Measurements from ENCODE around the gene C16orf95.

The C16orf95 gene

DNA sequence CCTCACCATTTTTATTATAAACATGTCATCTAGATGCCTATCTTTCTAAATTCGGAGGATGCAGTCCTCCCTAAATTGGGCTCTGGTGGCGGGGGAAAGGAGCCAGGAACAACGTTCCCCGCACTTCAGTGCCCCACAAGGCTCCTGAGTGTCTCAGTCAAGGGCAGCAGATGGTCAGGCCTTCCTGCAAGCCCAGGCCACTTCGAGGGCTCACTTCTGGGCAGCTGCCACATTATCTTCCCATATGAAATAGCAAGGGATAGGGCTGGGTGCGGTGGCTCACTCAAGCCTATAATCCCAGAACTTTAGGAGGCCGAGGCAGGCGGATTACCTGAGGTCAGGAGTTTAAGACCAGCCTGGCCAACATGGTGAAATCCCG lies 34.1 kb upstream of the C16orf95 start:
- no peak for TF ChIP-seq ZFX (IDR thresholded peaks at IDR 0.05; ENCODE audit: borderline replicate concordance)
- no peak overlapping the region for H3K27ac ChIP-seq

DNA sequence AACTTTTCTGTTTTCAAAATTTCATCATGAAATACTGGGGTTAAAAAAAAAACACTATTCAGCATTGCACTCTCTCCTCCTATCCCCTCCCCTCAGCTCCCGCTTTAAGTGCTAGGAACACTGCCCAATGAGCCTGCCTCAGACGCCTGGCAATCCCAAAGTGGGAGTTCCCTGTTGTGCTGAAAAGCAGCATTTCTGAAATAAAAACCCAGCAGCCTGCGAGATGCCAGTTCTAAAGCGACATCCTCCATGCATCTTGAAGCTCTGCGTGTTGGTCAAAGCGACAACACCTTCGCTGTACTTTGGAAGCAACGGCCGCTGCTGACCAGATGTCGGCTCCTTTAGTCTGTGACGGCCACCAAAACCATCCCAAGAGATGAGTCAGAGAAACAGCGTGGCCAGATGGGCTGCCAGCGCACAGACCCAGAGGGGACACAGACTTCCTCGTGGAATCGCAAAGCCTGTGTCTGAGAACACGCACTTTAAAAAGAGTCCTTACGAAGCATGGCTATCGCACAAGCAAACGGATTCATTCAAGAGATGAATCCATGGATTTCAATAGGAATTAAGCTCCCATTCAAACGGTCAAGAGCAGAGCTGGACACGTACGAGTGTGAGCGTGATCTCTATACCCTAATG lies 33.6 kb upstream of the C16orf95 start:
- TF ChIP-seq, protein P1, sequence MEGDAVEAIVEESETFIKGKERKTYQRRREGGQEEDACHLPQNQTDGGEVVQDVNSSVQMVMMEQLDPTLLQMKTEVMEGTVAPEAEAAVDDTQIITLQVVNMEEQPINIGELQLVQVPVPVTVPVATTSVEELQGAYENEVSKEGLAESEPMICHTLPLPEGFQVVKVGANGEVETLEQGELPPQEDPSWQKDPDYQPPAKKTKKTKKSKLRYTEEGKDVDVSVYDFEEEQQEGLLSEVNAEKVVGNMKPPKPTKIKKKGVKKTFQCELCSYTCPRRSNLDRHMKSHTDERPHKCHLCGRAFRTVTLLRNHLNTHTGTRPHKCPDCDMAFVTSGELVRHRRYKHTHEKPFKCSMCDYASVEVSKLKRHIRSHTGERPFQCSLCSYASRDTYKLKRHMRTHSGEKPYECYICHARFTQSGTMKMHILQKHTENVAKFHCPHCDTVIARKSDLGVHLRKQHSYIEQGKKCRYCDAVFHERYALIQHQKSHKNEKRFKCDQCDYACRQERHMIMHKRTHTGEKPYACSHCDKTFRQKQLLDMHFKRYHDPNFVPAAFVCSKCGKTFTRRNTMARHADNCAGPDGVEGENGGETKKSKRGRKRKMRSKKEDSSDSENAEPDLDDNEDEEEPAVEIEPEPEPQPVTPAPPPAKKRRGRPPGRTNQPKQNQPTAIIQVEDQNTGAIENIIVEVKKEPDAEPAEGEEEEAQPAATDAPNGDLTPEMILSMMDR (IDR thresholded peaks at IDR 0.05): no peak
- no peak for TF ChIP-seq ZFX (IDR thresholded peaks at IDR 0.05; ENCODE audit: borderline replicate concordance)
- no peak overlapping the region for H3K27ac ChIP-seq

DNA sequence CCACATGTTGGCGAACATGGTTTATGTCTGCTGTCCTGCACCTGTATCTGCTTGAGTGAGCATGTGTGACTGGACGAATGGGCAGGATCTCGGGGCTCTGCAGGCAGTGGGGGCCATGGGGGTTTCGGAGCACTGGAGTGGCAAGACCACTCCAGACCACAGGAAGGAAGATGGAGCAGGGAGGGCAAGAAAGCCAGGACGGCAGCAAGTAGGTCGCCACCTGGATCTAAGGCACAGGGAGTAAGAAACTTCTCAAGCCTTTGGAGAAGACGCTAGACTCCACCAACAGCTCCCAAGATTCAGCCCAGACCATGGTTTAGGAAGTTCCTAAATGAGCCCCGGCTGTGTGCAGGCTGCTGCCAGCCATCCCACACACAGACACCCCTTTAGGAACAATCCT lies 32.8 kb upstream of the C16orf95 start:
- H3K27ac ChIP-seq: no peak overlapping the region
- no peak for TF ChIP-seq ZFX (IDR thresholded peaks at IDR 0.05; ENCODE audit: borderline replicate concordance)
- TF ChIP-seq, protein P1 (IDR thresholded peaks at IDR 0.05): no peak

DNA sequence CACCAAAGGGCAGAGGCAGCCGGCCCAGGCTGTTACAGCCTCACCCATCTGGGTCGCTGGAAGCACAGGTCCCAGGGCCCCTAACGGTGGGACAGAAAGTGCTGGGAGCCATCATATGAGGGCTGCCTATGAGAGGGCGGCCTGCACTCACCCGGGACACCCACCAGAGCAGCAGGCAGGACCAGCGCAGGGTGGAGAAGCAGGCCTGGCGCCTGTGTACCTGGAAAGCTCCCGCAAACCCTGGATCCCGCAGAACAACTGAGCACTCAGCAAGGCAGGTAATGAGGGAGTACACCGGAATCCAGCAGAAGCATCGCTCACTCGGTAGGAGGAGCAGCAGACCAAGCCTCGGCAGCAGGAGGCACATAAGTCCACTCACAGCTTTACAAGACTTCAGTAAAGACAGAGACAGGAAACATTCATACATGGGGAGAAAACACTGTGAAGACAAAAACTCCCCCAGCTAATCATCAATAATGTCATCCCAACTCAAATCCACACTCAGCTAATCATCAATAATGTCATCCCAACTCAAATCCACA lies 31.5 kb upstream of the C16orf95 start:
- TF ChIP-seq ZFX (IDR thresholded peaks at IDR 0.05; ENCODE audit: borderline replicate concordance): no peak
- TF ChIP-seq, protein P1 (IDR thresholded peaks at IDR 0.05): no peak
- H3K27ac ChIP-seq: no peak overlapping the region

DNA sequence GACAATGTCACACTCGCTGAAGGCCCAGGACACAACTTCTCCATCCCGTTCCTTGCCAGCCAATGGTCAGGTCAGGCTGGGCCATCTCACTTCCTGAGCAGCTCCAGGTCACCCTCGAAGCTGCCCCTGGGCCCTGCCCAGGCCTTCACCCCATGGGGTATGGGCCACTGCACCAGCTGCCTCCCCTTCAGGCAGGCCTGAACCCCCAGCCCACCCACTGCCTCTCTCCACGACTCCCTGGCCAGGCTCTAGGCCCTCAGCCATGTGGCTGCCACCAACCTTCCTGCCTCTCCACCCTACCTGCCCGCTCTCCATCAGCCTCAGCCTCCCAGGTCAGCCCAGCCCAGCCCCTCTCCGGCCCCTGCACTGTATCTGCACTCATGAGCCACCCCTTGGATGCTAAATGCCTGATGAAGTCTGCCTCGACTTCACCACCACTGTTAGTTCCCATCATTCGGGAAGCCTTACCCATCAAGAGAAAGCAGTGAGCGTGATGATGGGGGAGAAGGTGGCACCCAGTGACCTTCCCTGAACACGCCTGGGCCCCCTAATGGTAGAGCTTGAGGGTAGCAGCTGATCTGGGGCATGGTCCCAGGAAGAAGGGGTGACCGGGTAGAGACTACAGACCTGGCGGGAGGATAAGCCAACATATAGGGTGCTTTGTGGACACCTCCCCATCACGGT lies 30.9 kb upstream of the C16orf95 start:
- no peak overlapping the region for H3K27ac ChIP-seq

DNA sequence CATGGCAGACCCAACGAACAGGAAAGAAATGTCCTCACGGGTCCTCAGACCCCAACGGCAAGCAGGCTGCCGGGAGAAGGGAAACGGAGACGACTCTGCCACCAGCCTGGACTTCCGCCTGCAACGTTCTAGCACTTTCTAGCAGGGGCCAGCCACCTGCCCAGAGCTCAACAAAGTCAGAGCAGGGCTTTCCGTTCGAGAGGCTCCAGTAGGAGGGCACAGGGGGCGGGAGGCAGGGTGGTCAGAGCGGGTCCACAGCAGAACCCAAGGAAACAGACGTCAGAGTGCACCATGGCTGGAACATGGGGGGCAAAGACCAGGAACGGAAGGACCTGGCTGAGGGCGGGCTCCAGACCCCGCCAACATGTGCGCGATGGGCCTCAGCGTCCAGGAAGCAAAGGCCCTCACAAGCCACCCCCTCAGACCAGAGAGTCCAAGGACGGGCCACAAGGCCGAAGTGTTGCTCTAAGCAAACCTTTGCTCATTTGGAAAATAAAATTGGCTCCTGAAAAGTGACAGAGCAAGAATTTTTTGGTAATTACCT lies 29.4 kb upstream of the C16orf95 start:
- no peak overlapping the region for H3K27ac ChIP-seq
- TF ChIP-seq, protein P1 (IDR thresholded peaks at IDR 0.05): no peak
- no peak for TF ChIP-seq ZFX (IDR thresholded peaks at IDR 0.05; ENCODE audit: borderline replicate concordance)

More for the DNA sequence above, 30.9 kb upstream of the C16orf95 start:
- TF ChIP-seq ZFX (IDR thresholded peaks at IDR 0.05; ENCODE audit: borderline replicate concordance): no peak
- TF ChIP-seq, protein P1 (IDR thresholded peaks at IDR 0.05): no peak

DNA sequence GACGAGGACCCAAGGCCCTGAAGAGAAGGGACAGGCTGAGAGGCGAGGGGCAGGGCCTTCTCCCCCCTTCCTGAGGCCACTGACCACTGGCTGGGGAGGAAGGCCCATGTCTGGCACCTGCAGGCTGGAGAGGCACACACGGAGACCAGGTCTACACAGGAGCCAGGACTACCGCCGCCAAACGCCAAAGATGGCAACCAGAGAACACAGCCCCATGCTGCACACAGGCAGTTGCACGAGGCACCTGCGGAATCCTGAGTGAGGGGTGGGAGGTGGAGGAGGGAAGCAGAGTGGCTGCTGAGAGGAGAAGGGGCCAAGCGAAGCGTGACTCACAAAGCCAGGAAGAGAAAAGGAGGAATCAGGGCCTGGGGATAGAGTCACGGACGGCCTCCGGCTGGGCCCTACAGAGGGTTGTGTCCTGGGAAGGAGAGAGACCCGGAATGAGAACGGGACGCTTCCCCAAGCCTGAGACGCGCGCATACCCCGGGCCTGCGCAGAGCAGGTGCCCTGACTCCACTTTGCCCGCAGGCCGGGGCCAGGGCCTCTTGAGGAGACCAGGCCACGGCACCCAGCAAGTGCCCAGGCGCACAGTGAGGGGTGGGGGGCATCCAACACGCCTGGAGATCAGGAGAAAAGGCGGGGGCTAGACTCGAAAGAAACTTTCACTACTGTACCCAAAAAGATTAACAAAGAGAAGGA lies 28.7 kb upstream of the C16orf95 start:
- TF ChIP-seq ZFX (IDR thresholded peaks at IDR 0.05; ENCODE audit: borderline replicate concordance): no peak
- TF ChIP-seq, protein P1 (IDR thresholded peaks at IDR 0.05): no peak
- no peak overlapping the region for H3K27ac ChIP-seq
